ENCODE results near the gene DNAJB6. TPM values are rescaled to one million over a fixed set of nuclear protein-coding genes. Genes with fewer than 3 reads are reported as not detected.
"Not testable (repeated sequence)": the region's sequence is repeated elsewhere in the genome, so short reads cannot be mapped to it uniquely, and the experiment has no call there.

DNAJB6 gene
- total RNA-seq, 1 donor from 2014 or later = 155 TPM

- Mint-ChIP-seq H3K4me1 (ENCODE audit: unreplicated experiment) (no peaks in the 10 kb centered on the region), H3K9me3 (ENCODE audit: unreplicated experiment) (peaks cover 10% of the 10 kb centered on the region), H3K4me3 (ENCODE audit: unreplicated experiment) (no peak overlapping the region), H3K27me3 (ENCODE audit: unreplicated experiment) (peaks cover 6% of the 10 kb centered on the region), H3K36me3 (ENCODE audit: low read depth, unreplicated experiment) (peaks cover 4% of the 10 kb centered on the region), H3K27ac (ENCODE audit: unreplicated experiment) (no peak overlapping the region)
- no peak for DNase-seq (ENCODE audit: low spot score)
- TF ChIP-seq CTCF (IDR thresholded peaks at IDR 0.05; ENCODE audit: unreplicated experiment) = no peak
Observed at GRCh38 chr7:157445246-157445955, 108.6 kb downstream of the DNAJB6 start.

DNA sequence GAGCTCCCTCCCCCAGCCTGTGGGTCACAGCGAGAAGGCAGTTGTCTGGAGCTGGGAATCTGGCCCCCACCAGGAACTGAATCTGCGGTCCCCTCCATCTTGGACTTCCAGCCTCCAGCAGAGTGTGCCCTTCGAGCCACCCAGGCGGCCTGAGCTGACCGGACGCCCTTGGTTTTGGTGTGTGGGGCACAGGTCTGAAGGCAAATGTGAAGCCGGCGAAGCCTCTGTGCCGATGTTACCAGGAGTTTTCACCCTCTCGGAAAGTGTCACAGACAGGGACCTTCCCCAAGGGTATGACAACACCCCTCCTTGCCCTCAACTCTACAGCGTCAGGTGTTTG, 109.1 kb downstream of the DNAJB6 start:
- peaks cover 4% of the 10 kb centered on the region for H3K36me3 Mint-ChIP-seq (ENCODE audit: low read depth, unreplicated experiment)
- H3K27me3 Mint-ChIP-seq (ENCODE audit: unreplicated experiment) = peaks cover 6% of the 10 kb centered on the region
- no peak overlapping the region for H3K27ac Mint-ChIP-seq (ENCODE audit: unreplicated experiment)

DNA sequence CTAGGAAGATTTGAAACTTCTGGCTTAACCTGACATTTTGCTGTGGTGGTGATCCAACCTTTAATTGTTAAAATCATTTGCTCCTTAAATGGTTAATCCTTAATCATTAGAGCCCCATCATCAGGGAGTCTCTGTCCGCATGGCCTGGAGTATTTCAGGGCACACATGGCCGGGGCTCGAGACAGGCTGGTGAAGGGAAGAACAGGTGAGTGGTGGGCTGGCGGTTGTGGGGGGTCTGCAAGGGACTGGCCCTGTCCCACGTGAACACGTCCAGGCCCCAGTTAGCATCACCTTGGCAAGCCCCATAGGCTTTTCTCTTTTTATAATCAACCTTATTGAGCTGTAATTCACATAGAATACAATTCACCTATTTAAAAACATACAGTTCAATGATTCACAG, 109.5 kb downstream of the DNAJB6 start:
- Mint-ChIP-seq H3K9me3 (ENCODE audit: unreplicated experiment) (peaks cover 10% of the 10 kb centered on the region), H3K27me3 (ENCODE audit: unreplicated experiment) (peaks cover 6% of the 10 kb centered on the region), H3K4me3 (ENCODE audit: unreplicated experiment) (no peak overlapping the region), H3K4me1 (ENCODE audit: unreplicated experiment) (no peaks in the 10 kb centered on the region), H3K36me3 (ENCODE audit: low read depth, unreplicated experiment) (peaks cover 4% of the 10 kb centered on the region), H3K27ac (ENCODE audit: unreplicated experiment) (no peak overlapping the region)
- no peak for TF ChIP-seq CTCF (IDR thresholded peaks at IDR 0.05; ENCODE audit: unreplicated experiment)
- DNase-seq (ENCODE audit: low spot score) = no peak

More for the DNA sequence above, 109.1 kb downstream of the DNAJB6 start:
- Mint-ChIP-seq H3K9me3 (ENCODE audit: unreplicated experiment) (peaks cover 10% of the 10 kb centered on the region), H3K4me3 (ENCODE audit: unreplicated experiment) (no peak overlapping the region), H3K4me1 (ENCODE audit: unreplicated experiment) (no peaks in the 10 kb centered on the region)
- no peak for TF ChIP-seq CTCF (IDR thresholded peaks at IDR 0.05; ENCODE audit: unreplicated experiment)
- DNase-seq (ENCODE audit: low spot score) = no peak

DNA sequence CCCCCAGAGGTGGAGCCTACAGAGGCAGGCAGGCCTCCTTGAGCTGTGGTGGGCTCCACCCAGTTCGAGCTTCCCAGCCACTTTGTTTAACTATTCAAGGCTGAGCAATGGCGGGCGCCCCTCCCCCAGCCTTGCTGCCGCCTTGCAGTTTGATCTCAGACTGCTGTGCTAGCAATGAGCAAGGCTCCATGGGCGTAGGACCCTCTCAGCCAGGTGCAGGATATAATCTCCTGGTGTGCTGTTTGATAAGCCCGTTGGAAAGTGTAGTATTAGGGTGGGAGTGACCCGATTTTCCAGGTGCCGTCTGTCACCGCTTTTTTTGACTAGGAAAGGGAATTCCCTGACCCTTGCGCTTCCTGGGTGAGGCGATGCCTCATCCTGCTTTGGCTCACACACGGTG, 117.2 kb downstream of the DNAJB6 start:
- DNase-seq (ENCODE audit: low spot score); H3K4me1 Mint-ChIP-seq (ENCODE audit: unreplicated experiment); H3K36me3 Mint-ChIP-seq (ENCODE audit: low read depth, unreplicated experiment); H3K27ac Mint-ChIP-seq (ENCODE audit: unreplicated experiment); H3K4me3 Mint-ChIP-seq (ENCODE audit: unreplicated experiment); H3K27me3 Mint-ChIP-seq (ENCODE audit: unreplicated experiment): not testable (repeated sequence)
- H3K9me3 Mint-ChIP-seq (ENCODE audit: unreplicated experiment) = peaks cover 27% of the 10 kb centered on the region

- Mint-ChIP-seq H3K4me1 (ENCODE audit: unreplicated experiment) (no peaks in the 10 kb centered on the region), H3K27me3 (ENCODE audit: unreplicated experiment) (peaks cover 8% of the 10 kb centered on the region), H3K4me3 (ENCODE audit: unreplicated experiment) (no peak overlapping the region), H3K9me3 (ENCODE audit: unreplicated experiment) (peaks cover 49% of the 10 kb centered on the region), H3K36me3 (ENCODE audit: low read depth, unreplicated experiment) (peaks cover 14% of the 10 kb centered on the region), H3K27ac (ENCODE audit: unreplicated experiment) (no peak overlapping the region)
- DNase-seq (ENCODE audit: low spot score) = no peak
- TF ChIP-seq CTCF (IDR thresholded peaks at IDR 0.05; ENCODE audit: unreplicated experiment) = no peak
Observed at GRCh38 chr7:157457355-157458253, 120.8 kb downstream of the DNAJB6 start.

All from endothelial cell (in vitro differentiated cells).